ENCODE measurements around the gene SLC7A8. TPM values are rescaled to one million over a fixed set of nuclear protein-coding genes. Genes with fewer than 3 reads are reported as not detected.

SLC7A8 gene
- total RNA-seq, 2 donors from 2014 or later = 11.9 to 23.7 TPM

DNA sequence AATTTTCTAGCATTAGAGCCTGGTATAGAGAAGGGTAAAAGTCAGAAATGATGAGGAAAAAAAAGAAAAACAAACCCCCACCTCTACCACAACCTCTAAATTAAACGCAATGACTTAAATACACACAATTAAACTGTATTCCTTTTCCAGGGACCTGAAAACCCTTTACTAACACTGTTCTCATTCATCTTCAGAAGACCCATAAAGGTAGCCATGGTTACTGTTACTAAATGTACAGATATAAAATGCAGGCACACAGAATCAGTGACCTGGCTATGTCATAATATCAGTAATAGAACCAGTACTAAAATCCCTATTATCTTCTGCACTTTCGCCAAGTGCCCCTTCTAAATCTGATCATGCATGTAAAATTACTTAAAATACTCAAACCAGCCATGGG lies 89.9 kb downstream of the SLC7A8 start:
- TF ChIP-seq, protein P1, sequence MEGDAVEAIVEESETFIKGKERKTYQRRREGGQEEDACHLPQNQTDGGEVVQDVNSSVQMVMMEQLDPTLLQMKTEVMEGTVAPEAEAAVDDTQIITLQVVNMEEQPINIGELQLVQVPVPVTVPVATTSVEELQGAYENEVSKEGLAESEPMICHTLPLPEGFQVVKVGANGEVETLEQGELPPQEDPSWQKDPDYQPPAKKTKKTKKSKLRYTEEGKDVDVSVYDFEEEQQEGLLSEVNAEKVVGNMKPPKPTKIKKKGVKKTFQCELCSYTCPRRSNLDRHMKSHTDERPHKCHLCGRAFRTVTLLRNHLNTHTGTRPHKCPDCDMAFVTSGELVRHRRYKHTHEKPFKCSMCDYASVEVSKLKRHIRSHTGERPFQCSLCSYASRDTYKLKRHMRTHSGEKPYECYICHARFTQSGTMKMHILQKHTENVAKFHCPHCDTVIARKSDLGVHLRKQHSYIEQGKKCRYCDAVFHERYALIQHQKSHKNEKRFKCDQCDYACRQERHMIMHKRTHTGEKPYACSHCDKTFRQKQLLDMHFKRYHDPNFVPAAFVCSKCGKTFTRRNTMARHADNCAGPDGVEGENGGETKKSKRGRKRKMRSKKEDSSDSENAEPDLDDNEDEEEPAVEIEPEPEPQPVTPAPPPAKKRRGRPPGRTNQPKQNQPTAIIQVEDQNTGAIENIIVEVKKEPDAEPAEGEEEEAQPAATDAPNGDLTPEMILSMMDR (IDR thresholded peaks at IDR 0.05) = no peak
- H3K27me3 ChIP-seq = no peaks in the 10 kb centered on the region
- H3K4me3 ChIP-seq = peak overlapping the region; percentile 74 to 79
- peaks cover 0 to 51% of the 10 kb centered on the region in 2 donors for H3K4me1 ChIP-seq
- peaks cover 57% of the 10 kb centered on the region for H3K36me3 ChIP-seq
- no peak for DNase-seq (ENCODE audit: low spot score)
- no peaks in the 10 kb centered on the region for H3K9me3 ChIP-seq
- H3K27ac ChIP-seq = no peak overlapping the region

DNA sequence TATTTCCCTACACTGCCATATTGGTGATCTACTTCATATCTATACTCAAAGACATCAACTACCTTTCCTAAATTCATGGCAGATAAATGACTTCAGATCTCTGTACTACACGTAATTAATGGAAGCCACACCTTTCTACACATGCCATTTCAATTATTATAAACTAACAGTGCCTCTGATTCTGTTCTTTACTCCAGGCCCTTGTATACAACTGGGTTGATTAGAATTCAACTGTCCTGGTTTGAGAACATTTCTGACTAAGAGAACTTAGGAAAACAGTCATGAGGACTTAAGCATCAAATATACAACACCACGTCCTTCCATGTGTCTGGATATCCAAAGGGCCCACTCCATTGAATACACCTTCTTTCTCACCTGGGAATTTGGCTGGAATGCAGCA lies 90.4 kb downstream of the SLC7A8 start:
- TF ChIP-seq, protein P1 (IDR thresholded peaks at IDR 0.05) = no peak
- Histone ChIP-seq H3K9me3 (no peaks in the 10 kb centered on the region), H3K27me3 (no peaks in the 10 kb centered on the region), H3K4me3 (no peak overlapping the region), H3K36me3 (peaks cover 56% of the 10 kb centered on the region), H3K4me1 (peaks cover 0 to 51% of the 10 kb centered on the region in 2 donors), H3K27ac (no peak overlapping the region)
- no peak for DNase-seq (ENCODE audit: low spot score)

DNA sequence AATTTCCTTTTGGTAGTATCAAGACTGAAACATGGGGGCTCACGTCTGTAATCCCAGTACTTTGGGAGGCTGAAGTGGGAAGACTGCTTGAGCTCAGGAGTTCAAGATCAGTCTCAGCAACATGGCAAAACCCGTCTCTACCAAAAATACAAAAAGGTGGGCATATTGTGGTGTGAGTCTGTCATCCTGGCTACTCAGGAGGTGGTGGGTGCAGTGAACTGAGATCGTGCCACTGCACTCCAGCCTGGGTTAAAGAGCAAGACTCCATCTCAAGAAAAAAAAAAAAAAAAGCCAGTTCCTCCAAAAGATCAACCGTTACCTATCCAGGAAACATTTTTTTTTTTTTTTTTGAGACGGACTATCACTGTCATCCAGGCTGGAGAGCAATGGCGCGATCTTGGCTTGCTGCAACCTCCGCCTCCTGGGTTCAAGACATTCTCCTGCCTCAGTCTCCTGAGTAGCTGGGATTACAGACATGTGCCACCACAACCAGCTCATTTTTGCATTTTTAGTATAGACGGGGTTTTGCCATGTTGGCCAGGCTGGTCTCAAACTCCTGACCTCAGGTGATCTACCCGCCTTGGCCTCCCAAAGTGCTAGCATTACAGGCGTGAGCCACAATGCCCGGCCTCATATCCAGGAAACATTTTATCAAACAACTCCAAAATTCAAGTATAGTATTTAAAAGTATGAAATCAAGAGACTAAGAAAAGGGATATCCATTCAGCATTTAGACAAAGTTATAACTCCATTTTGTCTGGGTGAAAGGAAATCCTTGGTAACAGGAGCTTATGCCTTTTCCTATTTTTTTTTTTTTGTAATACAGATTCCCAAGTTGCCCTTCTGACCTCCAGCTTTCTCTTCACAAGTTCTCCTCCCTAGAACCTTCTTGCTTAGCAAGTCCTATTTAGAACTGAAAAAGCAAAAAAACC lies 91.9 kb downstream of the SLC7A8 start:
- Histone ChIP-seq H3K36me3 (peaks cover 63% of the 10 kb centered on the region), H3K4me3 (no peak overlapping the region), H3K27me3 (no peaks in the 10 kb centered on the region), H3K27ac (no peak overlapping the region), H3K4me1 (peaks cover 0 to 45% of the 10 kb centered on the region in 2 donors), H3K9me3 (no peaks in the 10 kb centered on the region)
- no peak for DNase-seq (ENCODE audit: low spot score)
- TF ChIP-seq, protein P1 (IDR thresholded peaks at IDR 0.05) = no peak

DNA sequence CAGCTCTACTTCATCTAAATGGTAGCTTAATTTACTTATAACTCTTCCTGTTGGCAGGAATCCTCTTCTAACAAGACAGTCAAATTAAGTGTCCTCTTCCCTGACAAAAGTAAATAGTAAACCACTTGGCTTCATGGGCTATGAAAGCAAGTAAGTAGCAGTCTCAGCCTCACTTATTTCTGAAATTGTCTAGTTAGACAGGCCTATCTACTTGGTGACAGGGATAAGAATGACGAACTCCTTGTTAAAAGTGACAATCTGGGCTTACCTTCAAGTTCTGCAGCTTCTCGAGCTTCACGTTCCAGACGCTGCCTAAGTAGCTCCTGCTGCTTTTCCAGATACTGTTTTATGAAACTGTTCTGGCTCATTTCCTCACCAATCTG lies 93.2 kb downstream of the SLC7A8 start:
- peaks cover 0 to 39% of the 10 kb centered on the region in 2 donors for H3K4me1 ChIP-seq

DNA sequence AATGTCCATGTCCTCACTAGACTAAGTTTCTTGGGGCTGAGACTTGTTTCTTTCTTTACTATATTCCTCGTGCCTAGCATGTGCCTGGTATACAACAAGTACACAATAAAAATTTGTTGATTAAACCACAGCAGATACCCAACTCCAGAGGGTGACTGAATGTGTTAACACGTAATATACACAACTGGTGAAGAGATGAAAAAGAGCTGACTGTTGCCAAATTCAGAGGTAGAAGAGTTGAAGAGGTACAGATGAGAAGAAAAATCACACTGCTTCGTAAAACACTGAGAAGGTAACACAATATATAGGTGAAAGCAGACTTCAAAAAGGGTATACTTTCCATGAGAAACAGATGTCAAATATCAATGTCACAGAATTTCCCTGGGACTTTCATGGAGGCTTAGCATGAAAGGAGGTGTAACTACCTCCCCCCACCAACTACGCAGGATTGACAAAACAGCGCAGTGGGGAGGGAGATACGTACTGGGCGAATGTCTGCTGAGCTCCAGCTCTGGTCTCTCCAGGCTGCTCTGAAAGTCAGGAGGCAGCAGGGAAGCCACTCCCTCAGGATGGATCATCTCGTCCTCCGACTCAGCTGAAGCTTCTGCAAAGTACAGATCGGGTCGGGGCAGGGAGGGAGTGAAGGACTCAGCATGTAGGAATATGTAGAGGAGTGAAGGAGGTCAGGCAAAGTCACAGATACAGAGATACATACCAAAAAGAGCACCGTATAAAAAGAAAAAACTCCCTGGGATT lies 93.8 kb downstream of the SLC7A8 start:
- TF ChIP-seq, protein P1 (IDR thresholded peaks at IDR 0.05) = no peak
- peaks cover 0 to 39% of the 10 kb centered on the region in 2 donors for H3K4me1 ChIP-seq
- no peak overlapping the region for H3K4me3 ChIP-seq
- no peaks in the 10 kb centered on the region for H3K9me3 ChIP-seq
- DNase-seq (ENCODE audit: low spot score) = no peak
- no peaks in the 10 kb centered on the region for H3K27me3 ChIP-seq
- no peak overlapping the region for H3K27ac ChIP-seq
- H3K36me3 ChIP-seq = peaks cover 78% of the 10 kb centered on the region

More for the DNA sequence above, 93.2 kb downstream of the SLC7A8 start:
- Histone ChIP-seq H3K27me3 (no peaks in the 10 kb centered on the region), H3K9me3 (no peaks in the 10 kb centered on the region), H3K4me3 (no peak overlapping the region), H3K27ac (no peak overlapping the region), H3K36me3 (peaks cover 72% of the 10 kb centered on the region)
- TF ChIP-seq, protein P1 (IDR thresholded peaks at IDR 0.05) = no peak
- no peak for DNase-seq (ENCODE audit: low spot score)

Measured in right atrium auricular region (tissue), 2 donors.